K562 (cell line): Measurements from ENCODE around the gene METTL24. TPM values are rescaled to one million over a fixed set of nuclear protein-coding genes. Genes with fewer than 3 reads are reported as not detected.

Experiments used
- ATAC-seq: fragments of 200-7000 bp; cut with Tn5 transposase; 3 replicates; pipeline ENCODE4 v1.9.1; 2020; ENCODE audit warnings: moderate library complexity
- BruUV-seq: library from RNA; stranded (reverse); fragments of 400-500 nt; replicated peaks from 2 replicates; lab custom pipeline; 2021; lab: Mats Ljungman, UMichigan
- CTCF ChIA-PET: fragments of 300-600 bp; formaldehyde crosslinking; extraction: SDS; loops from one replicate; lab custom pipeline; 2021; ENCODE audit warnings: low intra/inter-chr PET ratio; lab: Yijun Ruan, JAX
- POLR2A ChIA-PET: fragments of 300-600, 350-650 bp; sonication (Branson Sonifier 250); formaldehyde crosslinking; extraction: SDS; loops from one replicate; lab custom pipeline; 2021; ENCODE audit warnings: antibody characterized with exemption, inconsistent platforms; lab: Yijun Ruan, JAX
- DNase-seq, 4 experiments: peaks; one replicate each; pipeline versions ENCODE4 v3.0.0 to v3.0.0-alpha.2; 2011 to 2018; ENCODE audit warnings: low spot score in 3 of 4, mixed read lengths in 3 of 4; ENCODE audit errors: extremely low read depth in 1 of 4
- FAIRE-seq: peaks from 2 replicates; lab custom pipeline; 2011; peaks lifted over from hg19 to GRCh38; lab: Jason Lieb, UNC
- H2AFZ ChIP-seq: 2 replicates; pipeline ENCODE4 v1.6.0; 2011; ENCODE audit warnings: low read depth, low read length, control low read depth, inconsistent platforms
- H3K27ac ChIP-seq: fragments of 200-600 bp; 3 replicates; pipeline ENCODE4 v1.8.0; 2011; ENCODE audit warnings: low read depth, mild to moderate bottlenecking, control low read depth, inconsistent platforms, low read length, moderate library complexity, mixed read lengths; ENCODE audit errors: extremely low read depth
- H3K27me3 ChIP-seq, 2 experiments: fragments of 300-600 bp in 1 of 2; 2 replicates in 1 of 2; 3 replicates in 1 of 2; pipeline versions ENCODE4 v1.6.0 to v1.8.0; 2011; ENCODE audit warnings: inconsistent platforms in 2 of 2, low read length in 2 of 2, mild to moderate bottlenecking in 1 of 2, mixed read lengths in 1 of 2, moderate library complexity in 1 of 2; ENCODE audit not compliant: control insufficient read depth in 2 of 2, insufficient read depth in 2 of 2
- H3K36me3 ChIP-seq: fragments of 300-600 bp; 3 replicates; pipeline ENCODE4 v1.8.0; 2011; ENCODE audit warnings: mild to moderate bottlenecking, low read length, inconsistent platforms; ENCODE audit not compliant: control insufficient read depth, insufficient read depth
- H3K4me1 ChIP-seq, 2 experiments: fragments of 200-600 bp in 1 of 2; replicated peaks in 1 of 2; 2 replicates in 1 of 2; 3 replicates in 1 of 2; pipeline versions ENCODE4 v1.5.1 to v1.8.0; 2011; ENCODE audit warnings: inconsistent platforms in 2 of 2, low read length in 2 of 2, mild to moderate bottlenecking in 1 of 2, mixed read lengths in 1 of 2, moderate library complexity in 1 of 2; ENCODE audit not compliant: control insufficient read depth in 2 of 2, insufficient read depth in 2 of 2
- H3K4me2 ChIP-seq: 2 replicates; pipeline ENCODE4 v1.6.1; 2011; ENCODE audit warnings: low read length, control low read depth, inconsistent platforms, mixed read lengths; ENCODE audit not compliant: insufficient read depth
- H3K4me3 ChIP-seq: fragments of 200-600 bp; sonication (generic), shearing (Covaris generic); 2 replicates; pipeline ENCODE4 v1.5.1; 2016; ENCODE audit warnings: control low read depth, inconsistent platforms
- H3K79me2 ChIP-seq: fragments of 200-600 bp; 3 replicates; pipeline ENCODE4 v1.8.0; 2011; ENCODE audit warnings: low read length, inconsistent platforms; ENCODE audit not compliant: control insufficient read depth, insufficient read depth
- H3K9ac ChIP-seq, 2 experiments: 2 replicates each; pipeline versions ENCODE4 v1.6.0 to v1.6.1; 2011; ENCODE audit warnings: low read depth in 2 of 2, low read length in 2 of 2, control low read depth in 1 of 2, inconsistent platforms in 1 of 2, mild to moderate bottlenecking in 1 of 2, mixed read lengths in 1 of 2; ENCODE audit not compliant: insufficient read depth in 1 of 2
- H3K9me1 ChIP-seq: one replicate; pipeline ENCODE4 v1.6.0; 2011; ENCODE audit warnings: inconsistent platforms, mild to moderate bottlenecking, low read length, moderate library complexity; ENCODE audit not compliant: control insufficient read depth, insufficient read depth
- H3K9me3 ChIP-seq: replicated peaks from 2 replicates; pipeline ENCODE4 v1.5.1; 2011; ENCODE audit warnings: low read depth, low read length, inconsistent platforms; ENCODE audit not compliant: control insufficient read depth, insufficient read depth
- H4K20me1 ChIP-seq: replicated peaks from 2 replicates; pipeline ENCODE4 v1.6.1; 2011; ENCODE audit warnings: low read length, inconsistent platforms, mixed read lengths; ENCODE audit not compliant: control insufficient read depth, insufficient read depth
- ARHGAP35 ChIP-seq: fragments of 450-650 bp; IDR thresholded peaks from 2 replicates; pipeline ENCODE4 v1.6.1; 2018; ENCODE audit not compliant: partially characterized antibody
- CBX2 ChIP-seq: fragments of 200-600 bp; sonication (generic); IDR thresholded peaks from one replicate; pipeline ENCODE4 v1.6.1; 2012; ENCODE audit warnings: mild to moderate bottlenecking, low read length, inconsistent platforms; ENCODE audit not compliant: insufficient read depth, poor library complexity, severe bottlenecking
- CREB1 ChIP-seq, 2 experiments: sonication (generic) in 1 of 2; formaldehyde crosslinking in 1 of 2; IDR thresholded peaks; 2 replicates each; pipeline versions ENCODE4 v1.6.1 to v1.8.0; 2012 to 2022; ENCODE audit warnings: inconsistent platforms in 1 of 2, mild to moderate bottlenecking in 1 of 2, missing genetic modification reagents in 1 of 2, moderate library complexity in 1 of 2
- GABPB1 ChIP-seq: sonication (generic); formaldehyde crosslinking; IDR thresholded peaks from 2 replicates; pipeline ENCODE4 v1.8.0; 2022; ENCODE audit warnings: mild to moderate bottlenecking, missing genetic modification reagents
- HDAC8 ChIP-seq: fragments of 450-650 bp; IDR thresholded peaks from 2 replicates; pipeline ENCODE4 v1.6.1; 2016; ENCODE audit warnings: mild to moderate bottlenecking, missing genetic modification characterization, moderate library complexity, missing compliant biosample characterization
- NFRKB ChIP-seq: fragments of 450-650 bp; IDR thresholded peaks from 2 replicates; pipeline ENCODE4 v1.6.1; 2016; ENCODE audit warnings: low read depth
- NR2C1 ChIP-seq, 2 experiments: fragments of 450-650 bp; IDR thresholded peaks; 2 replicates each; pipeline ENCODE4 v1.6.1; 2017; ENCODE audit warnings: mild to moderate bottlenecking in 2 of 2, antibody characterized with exemption in 1 of 2, inconsistent platforms in 1 of 2, missing compliant biosample characterization in 1 of 2, missing genetic modification characterization in 1 of 2
- NR2C2 ChIP-seq, 2 experiments: fragments of 200-800 bp in 1 of 2; sonication (Bioruptor generic) in 1 of 2; sonication (generic) in 1 of 2; formaldehyde crosslinking in 1 of 2; IDR thresholded peaks; 2 replicates each; pipeline versions ENCODE4 v1.6.1 to v1.8.0; 2016 to 2022; ENCODE audit warnings: mild to moderate bottlenecking in 1 of 2, missing compliant biosample characterization in 1 of 2, missing genetic modification characterization in 1 of 2, missing genetic modification reagents in 1 of 2
- YY1 ChIP-seq, 3 experiments: IDR thresholded peaks; 2 replicates each; pipeline ENCODE4 v1.6.1; 2011; ENCODE audit warnings: low read length in 2 of 3, mild to moderate bottlenecking in 2 of 3, moderate library complexity in 2 of 3, borderline replicate concordance in 1 of 3, control low read depth in 1 of 3, low read depth in 1 of 3; ENCODE audit not compliant: insufficient read depth in 3 of 3, insufficient replicate concordance in 2 of 3, control insufficient read depth in 1 of 3, insufficient read length in 1 of 3; ENCODE audit errors: extremely low read depth in 1 of 3
- WGBS: fragments of 100-300 bp; shearing (Covaris generic); methylation state at CpG from one replicate; pipeline ENCODE4 v1.1.6; 2016; ENCODE audit warnings: low coverage, mixed read lengths; ENCODE audit not compliant: insufficient coverage; ENCODE audit errors: missing lambda C conversion rate; 5-methylcytosine and 5-hydroxymethylcytosine counted together
- in situ Hi-C: fragments of 300-500 bp; cut with MboI; formaldehyde crosslinking; loops from 4 replicates; pipeline ENCODE4 v1.15.0; 2018; ENCODE audit warnings: inconsistent platforms, mixed read lengths
- intact Hi-C: fragments of 100-400 bp; cut with micrococcal nuclease; formaldehyde crosslinking; loops from 2 replicates; pipeline ENCODE4 v1.14.2; 2022
- polyA plus RNA-seq, 8 experiments: library from polyadenylated mRNA; depleted of rRNA in 4 of 8; stranded (reverse) in 5 of 8; unstranded in 3 of 8; fragments of >200 nt; fragmentation: Nextera tagmentation in 2 of 8; fragmentation: Illumina TruSeq in 1 of 8; extraction: Ambion mirVana in 2 of 8; extraction: Trizol in 1 of 8; gene quantifications; 2 replicates each; pipeline versions ENCODE4 v1.2.1 to v1.2.3, GENCODE V29; 2011 to 2014; ENCODE audit warnings: inconsistent platforms in 1 of 8, missing spikeins in 1 of 8
- total RNA-seq, 7 experiments: library from RNA; depleted of rRNA in 6 of 7; stranded (reverse); fragments of >200 nt in 6 of 7; fragmentation: Illumina TruSeq in 2 of 7; extraction: Trizol in 2 of 7; gene quantifications; 2 replicates each; pipeline versions ENCODE4 v1.2.1 to v1.2.3, GENCODE V29; 2011 to 2021; ENCODE audit warnings: low replicate concordance in 1 of 7
- TF ChIP-seq, protein P1 (sequence below): sonication (generic); formaldehyde crosslinking; IDR thresholded peaks from 2 replicates; pipeline ENCODE4 v1.8.1; 2023; ENCODE audit warnings: mild to moderate bottlenecking, missing genetic modification reagents

The METTL24 gene
- total and polyA plus RNA-seq, 9 of the 15 experiments (the other 6 are each of a cell fraction or from before 2014, with no cell fraction given): not detected

DNA sequence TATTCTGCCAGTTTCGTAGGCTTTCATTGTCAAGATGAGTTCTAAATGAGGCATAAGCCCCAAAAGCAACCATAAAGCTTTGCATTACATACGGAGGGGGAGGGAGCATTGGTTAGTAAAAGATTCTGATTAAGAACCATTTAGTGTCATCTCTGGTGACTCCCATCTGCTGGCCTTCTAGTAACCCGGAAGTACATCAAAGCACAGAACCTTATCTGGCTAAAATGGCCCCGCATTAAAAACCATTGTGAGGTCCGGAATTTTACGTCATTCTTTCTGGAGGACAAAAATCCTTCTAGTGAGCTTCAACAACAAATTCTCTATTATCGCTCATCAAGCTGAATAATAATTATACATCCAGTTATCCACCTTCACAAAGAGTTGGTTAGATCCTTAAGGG, 37.8 kb downstream of the METTL24 start:
- H2AFZ ChIP-seq: no peak overlapping the region
- intact Hi-C loops (no loop called here), in situ Hi-C loops (no loop called here)
- no peak overlapping the region for H3K27ac ChIP-seq
- no peak overlapping the region for H3K4me2 ChIP-seq
- H3K9ac ChIP-seq: no peak overlapping the region
- no peaks in the 10 kb centered on the region for H3K36me3 ChIP-seq
- no peak for ATAC-seq
- H3K27me3 ChIP-seq: peaks cover 0 to 29% of the 10 kb centered on the region in 2 experiments; a peak in 2 of 5 replicates
- no peaks in the 10 kb centered on the region for H3K4me1 ChIP-seq
- H3K9me3 ChIP-seq: no peaks in the 10 kb centered on the region
- no peak for DNase-seq
- no TSS peak for BruUV-seq
- no peaks in the 10 kb centered on the region for H3K9me1 ChIP-seq
- no peak for TF ChIP-seq NFRKB
- TF ChIP-seq NR2C2 (CRISPR knock-in tag; IDR thresholded peaks at IDR 0.05): 0 out of 2 replicates have a peak, but pooled peaks have one; percentile 44
- TF ChIP-seq NR2C2 (tag; IDR thresholded peaks at IDR 0.05): peak; percentile 74
- TF ChIP-seq CBX2: no peak
- TF ChIP-seq ARHGAP35: no peak
- no peak for TF ChIP-seq CREB1 (IDR thresholded peaks at IDR 0.05)
- TF ChIP-seq CREB1 (CRISPR knock-in tag; IDR thresholded peaks at IDR 0.05): no peak
- TF ChIP-seq, protein P1, sequence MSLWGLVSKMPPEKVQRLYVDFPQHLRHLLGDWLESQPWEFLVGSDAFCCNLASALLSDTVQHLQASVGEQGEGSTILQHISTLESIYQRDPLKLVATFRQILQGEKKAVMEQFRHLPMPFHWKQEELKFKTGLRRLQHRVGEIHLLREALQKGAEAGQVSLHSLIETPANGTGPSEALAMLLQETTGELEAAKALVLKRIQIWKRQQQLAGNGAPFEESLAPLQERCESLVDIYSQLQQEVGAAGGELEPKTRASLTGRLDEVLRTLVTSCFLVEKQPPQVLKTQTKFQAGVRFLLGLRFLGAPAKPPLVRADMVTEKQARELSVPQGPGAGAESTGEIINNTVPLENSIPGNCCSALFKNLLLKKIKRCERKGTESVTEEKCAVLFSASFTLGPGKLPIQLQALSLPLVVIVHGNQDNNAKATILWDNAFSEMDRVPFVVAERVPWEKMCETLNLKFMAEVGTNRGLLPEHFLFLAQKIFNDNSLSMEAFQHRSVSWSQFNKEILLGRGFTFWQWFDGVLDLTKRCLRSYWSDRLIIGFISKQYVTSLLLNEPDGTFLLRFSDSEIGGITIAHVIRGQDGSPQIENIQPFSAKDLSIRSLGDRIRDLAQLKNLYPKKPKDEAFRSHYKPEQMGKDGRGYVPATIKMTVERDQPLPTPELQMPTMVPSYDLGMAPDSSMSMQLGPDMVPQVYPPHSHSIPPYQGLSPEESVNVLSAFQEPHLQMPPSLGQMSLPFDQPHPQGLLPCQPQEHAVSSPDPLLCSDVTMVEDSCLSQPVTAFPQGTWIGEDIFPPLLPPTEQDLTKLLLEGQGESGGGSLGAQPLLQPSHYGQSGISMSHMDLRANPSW (CRISPR knock-in tag): no peak
- 0 out of 2 replicates have a peak, but pooled peaks have one; percentile 44 for TF ChIP-seq GABPB1 (CRISPR knock-in tag)
- no peak for TF ChIP-seq HDAC8 (tag)
- TF ChIP-seq YY1 (IDR thresholded peaks at IDR 0.05; ENCODE audit: borderline replicate concordance in 1 of 3, control insufficient read depth in 1 of 3, extremely low read depth in 1 of 3, insufficient read depth in 3 of 3, insufficient read length in 1 of 3, insufficient replicate concordance in 2 of 3, low read depth in 1 of 3, low read length in 2 of 3): peak in 1 of 3 experiments; percentile 21
- peak; percentile 88 for TF ChIP-seq NR2C1 (IDR thresholded peaks at IDR 0.05)
- peak; percentile 84 for TF ChIP-seq NR2C1 (tag; IDR thresholded peaks at IDR 0.05)
- no peak overlapping the region for H3K4me3 ChIP-seq
- H4K20me1 ChIP-seq: no peaks in the 10 kb centered on the region
- 9% methylated on average over 7 of the region's 7 CpGs for WGBS
- no peaks in the 10 kb centered on the region for H3K79me2 ChIP-seq
- CTCF ChIA-PET: no interaction called here
- no peak for FAIRE-seq
- POLR2A ChIA-PET: no interaction called here
